Measurements from ENCODE around the gene KRTAP20-3. TPM values are rescaled to one million over a fixed set of nuclear protein-coding genes. Genes with fewer than 3 reads are reported as not detected.

Gene KRTAP20-3
- total and polyA plus RNA-seq, 2 donors (not counting 3 experiments of a cell fraction or from before 2014, with no cell fraction given) = not detected

- ChIA-PET CTCF (no interaction called here), POLR2A (no interaction called here)
- H2AFZ ChIP-seq (ENCODE audit: low read depth, low read length) = no peak overlapping the region
- intact Hi-C loops (cut with micrococcal nuclease) (no loop called here), dilution Hi-C loops (cut with MboI; ENCODE audit: extremely low pct_ligation_motif_present, low sequenced_read_pairs) (no loop called here)
- H3K4me3 ChIP-seq (replicated peaks in 1 of 3; ENCODE audit: insufficient read depth in 1 of 3, low read depth in 1 of 3, low read length in 3 of 3) = no peak overlapping the region
- no peaks in the 10 kb centered on the region for H3K9me1 ChIP-seq (replicated peaks; ENCODE audit: control insufficient read depth, extremely low read depth, insufficient read depth, low read length)
- TF ChIP-seq EZH2 (IDR thresholded peaks at IDR 0.05; ENCODE audit: borderline replicate concordance, low read depth, low read length, severe bottlenecking) (no peak), MAX (IDR thresholded peaks at IDR 0.05; ENCODE audit: insufficient read depth, insufficient read length) (no peak), POLR2A (IDR thresholded peaks at IDR 0.05; ENCODE audit: low read depth, low read length) (no peak), MYC (IDR thresholded peaks at IDR 0.05; ENCODE audit: low read depth, low read length) (no peak), GATA2 (IDR thresholded peaks at IDR 0.05; ENCODE audit: insufficient read depth, insufficient read length, low read depth, low read length) (no peak), POLR2AphosphoS5 (IDR thresholded peaks at IDR 0.05; ENCODE audit: insufficient read depth, low read depth, low read length) (no peak), FOS (IDR thresholded peaks at IDR 0.05; ENCODE audit: borderline replicate concordance, insufficient read depth, low read length) (no peak), CTCF (IDR thresholded peaks at IDR 0.05; ENCODE audit: extremely low read depth in 1 of 2, insufficient read depth in 1 of 2, low read depth in 1 of 2, low read length in 2 of 2) (no peak), JUN (IDR thresholded peaks at IDR 0.05; ENCODE audit: borderline replicate concordance, insufficient read depth, insufficient read length, low read depth) (no peak)
- H3K27ac ChIP-seq (ENCODE audit: insufficient read depth, low read depth, low read length) = no peak overlapping the region
- no peaks in the 10 kb centered on the region for H4K20me1 ChIP-seq (replicated peaks; ENCODE audit: control insufficient read depth, extremely low read depth, insufficient read depth, low read length)
- no peak for DNase-seq (ENCODE audit: low read depth, low spot score)
- H3K9me3 ChIP-seq (replicated peaks; ENCODE audit: control insufficient read depth, insufficient read depth, low read length) = peaks cover 6% of the 10 kb centered on the region
- H3K27me3 ChIP-seq (ENCODE audit: control insufficient read depth in 2 of 2, insufficient read depth in 2 of 2, low read length in 2 of 2) = no peaks in the 10 kb centered on the region
- no peaks in the 10 kb centered on the region for H3K79me2 ChIP-seq (ENCODE audit: control insufficient read depth, insufficient read depth, low read length)
- BruUV-seq (replicated peaks) = no TSS peak
- no peak for FAIRE-seq
- no peaks in the 10 kb centered on the region for H3K36me3 ChIP-seq (ENCODE audit: control insufficient read depth in 2 of 2, extremely low read depth in 1 of 2, insufficient read depth in 2 of 2, low read length in 2 of 2)
- no peak overlapping the region for H3K4me2 ChIP-seq (ENCODE audit: insufficient read depth, low read length)
- no peak overlapping the region for H3K9ac ChIP-seq (replicated peaks; ENCODE audit: extremely low read depth, insufficient read depth, low read length)
- H3K4me1 ChIP-seq (ENCODE audit: control insufficient read depth, extremely low read depth, insufficient read depth, low read length) = no peaks in the 10 kb centered on the region
Measured at GRCh38 chr21:30676737-30677136, 34.1 kb downstream of the KRTAP20-3 start.
